ENCODE measurements around the gene KCNAB3.

Gene KCNAB3

DNA sequence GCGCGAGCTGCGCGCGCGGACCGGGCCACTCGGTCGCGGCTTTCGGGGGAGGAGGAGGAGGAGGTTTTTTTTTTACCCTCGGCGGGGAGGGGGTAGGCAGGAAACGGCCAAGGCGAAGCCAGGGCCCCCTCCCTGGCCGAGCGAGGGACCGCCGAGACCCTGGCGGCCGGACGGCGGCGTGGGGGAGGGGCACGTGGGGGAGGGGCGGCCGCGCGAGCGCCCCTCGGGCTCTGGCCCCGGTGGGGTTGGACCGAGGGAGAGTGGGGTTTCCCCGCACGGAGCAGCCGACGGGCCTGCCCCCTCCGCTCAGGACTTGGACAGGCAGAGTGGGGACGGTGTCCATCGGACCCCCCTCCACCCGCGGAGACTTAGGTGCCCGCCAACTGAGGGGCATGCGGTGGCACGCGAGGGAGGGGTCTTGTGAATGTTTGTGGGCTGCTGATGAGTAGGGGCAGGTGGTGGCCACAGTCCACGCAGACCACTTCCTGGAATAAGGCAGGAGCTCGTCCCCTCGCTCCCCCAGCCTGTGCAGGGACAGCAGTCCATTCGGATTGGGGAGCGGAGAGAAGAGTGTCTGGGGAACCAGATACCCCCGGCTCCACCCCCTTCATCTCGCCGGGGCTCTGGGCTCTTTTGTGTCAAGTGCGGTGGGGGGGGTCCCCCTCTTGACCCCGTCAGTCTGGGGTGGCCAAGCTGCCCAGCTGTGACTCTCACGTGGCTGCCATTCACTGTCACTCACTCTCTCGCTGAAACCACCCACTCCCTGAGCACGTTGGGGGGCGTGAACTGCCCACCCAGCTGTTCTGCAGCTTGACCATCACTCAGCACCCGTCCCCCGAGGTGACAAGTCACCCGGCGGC, 44.1 kb downstream of the KCNAB3 start:
- peaks cover 18% of the 10 kb centered on the region for H3K27me3 ChIP-seq (ENCODE audit: insufficient read depth, low read length)
- no peaks in the 10 kb centered on the region for H3K9me3 ChIP-seq (ENCODE audit: insufficient read depth, low read depth, low read length)
- H3K36me3 ChIP-seq (ENCODE audit: insufficient read depth, low read length) = peaks cover 7% of the 10 kb centered on the region; the same call in 1 of the 2 replicates
- peak overlapping the region; percentile 60 for H3K9ac ChIP-seq (ENCODE audit: low read depth, low read length)
- under 1% methylated on average over 64 of the region's 64 CpGs for WGBS
- peak overlapping the region; percentile 43; the same call in 1 of the 2 replicates for H3K27ac ChIP-seq (ENCODE audit: low read depth, low read length)
- peaks cover 40% of the 10 kb centered on the region for H3K4me1 ChIP-seq (ENCODE audit: insufficient read depth, low read length)
- H3K4me3 ChIP-seq (ENCODE audit: low read length) = peak overlapping the region; percentile 56

- H3K36me3 ChIP-seq (ENCODE audit: insufficient read depth, low read length) = peaks cover 9% of the 10 kb centered on the region; the same call in 1 of the 2 replicates
- 0 out of 2 replicates have a peak overlapping the region, but pooled peaks have one; percentile 60 for H3K9ac ChIP-seq (ENCODE audit: low read depth, low read length)
- H3K27ac ChIP-seq (ENCODE audit: low read depth, low read length) = no peak overlapping the region; the same call in 1 of the 2 replicates
- peaks cover 18% of the 10 kb centered on the region for H3K27me3 ChIP-seq (ENCODE audit: insufficient read depth, low read length)
- peaks cover 40% of the 10 kb centered on the region for H3K4me1 ChIP-seq (ENCODE audit: insufficient read depth, low read length)
- under 1% methylated on average over 61 of the region's 100 CpGs for WGBS
- H3K4me3 ChIP-seq (ENCODE audit: low read length) = peak overlapping the region; percentile 56
- no peaks in the 10 kb centered on the region for H3K9me3 ChIP-seq (ENCODE audit: insufficient read depth, low read depth, low read length)
Observed at GRCh38 chr17:7884581-7885366, 44.9 kb downstream of the KCNAB3 start.

GRCh38 chr17:7883781-7884386, 45.8 kb downstream of the KCNAB3 start:
- Histone ChIP-seq H3K9me3 (ENCODE audit: insufficient read depth, low read depth, low read length) (no peaks in the 10 kb centered on the region), H3K4me3 (ENCODE audit: low read length) (peak overlapping the region; percentile 35), H3K36me3 (ENCODE audit: insufficient read depth, low read length) (peaks cover 14% of the 10 kb centered on the region), H3K4me1 (ENCODE audit: insufficient read depth, low read length) (peaks cover 31% of the 10 kb centered on the region), H3K9ac (ENCODE audit: low read depth, low read length) (no peak overlapping the region), H3K27ac (ENCODE audit: low read depth, low read length) (no peak overlapping the region), H3K27me3 (ENCODE audit: insufficient read depth, low read length) (peaks cover 18% of the 10 kb centered on the region)
- WGBS = no CpG with 5 or more reads among the region's 3 CpGs

DNA sequence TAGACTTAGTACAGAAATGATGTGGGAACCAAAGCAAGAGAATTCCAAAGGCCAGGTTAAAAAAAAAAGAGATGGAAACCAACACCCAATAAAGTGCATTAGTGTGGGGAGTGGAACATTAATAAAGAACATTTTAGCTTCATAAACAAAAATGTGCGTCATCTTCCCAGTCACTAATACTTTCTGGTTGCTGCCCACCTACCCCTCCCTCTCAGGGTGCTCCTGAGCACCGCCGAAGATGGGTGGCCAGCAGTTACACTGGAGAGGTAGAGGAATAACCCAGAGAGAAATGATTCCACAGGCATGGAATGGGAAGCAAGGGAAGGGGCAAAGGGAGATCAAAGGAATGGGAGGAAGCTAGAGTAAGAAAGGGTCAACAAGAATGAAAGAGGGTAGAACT, 47.0 kb downstream of the KCNAB3 start:
- H3K4me3 ChIP-seq (ENCODE audit: low read length) = no peak overlapping the region
- H3K9ac ChIP-seq (ENCODE audit: low read depth, low read length) = no peak overlapping the region
- H3K27ac ChIP-seq (ENCODE audit: low read depth, low read length) = no peak overlapping the region
- no peaks in the 10 kb centered on the region for H3K9me3 ChIP-seq (ENCODE audit: insufficient read depth, low read depth, low read length)
- peaks cover 18% of the 10 kb centered on the region for H3K27me3 ChIP-seq (ENCODE audit: insufficient read depth, low read length)
- WGBS = 92% methylated on average over 3 of the region's 3 CpGs
- H3K4me1 ChIP-seq (ENCODE audit: insufficient read depth, low read length) = peaks cover 21% of the 10 kb centered on the region; the same call in 1 of the 2 replicates
- H3K36me3 ChIP-seq (ENCODE audit: insufficient read depth, low read length) = peaks cover 18% of the 10 kb centered on the region

DNA sequence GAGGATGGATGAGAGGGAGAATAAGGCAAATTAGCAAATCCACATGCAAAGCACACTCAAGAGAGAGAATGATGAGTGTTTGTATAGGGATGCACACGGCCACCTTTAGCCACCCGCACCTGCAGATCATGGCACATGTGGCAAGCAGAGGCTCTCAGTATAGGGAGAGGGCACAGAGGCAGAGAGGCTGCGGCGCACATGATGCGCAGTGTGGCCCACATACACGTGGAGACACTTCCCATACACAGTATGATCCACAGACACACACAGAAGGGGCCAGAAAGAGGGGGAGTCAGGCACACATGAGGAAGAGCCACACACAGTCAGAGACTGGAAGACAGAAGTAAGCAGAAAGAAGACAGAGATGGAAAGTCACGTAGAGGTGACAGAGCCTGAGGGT, 47.6 kb downstream of the KCNAB3 start:
- H3K27me3 ChIP-seq (ENCODE audit: insufficient read depth, low read length) = peaks cover 16% of the 10 kb centered on the region
- no peak overlapping the region for H3K9ac ChIP-seq (ENCODE audit: low read depth, low read length)
- H3K36me3 ChIP-seq (ENCODE audit: insufficient read depth, low read length) = peaks cover 22% of the 10 kb centered on the region
- no peak overlapping the region for H3K27ac ChIP-seq (ENCODE audit: low read depth, low read length)
- no peak overlapping the region for H3K4me3 ChIP-seq (ENCODE audit: low read length)
- 93% methylated on average over 7 of the region's 7 CpGs for WGBS
- H3K9me3 ChIP-seq (ENCODE audit: insufficient read depth, low read depth, low read length) = no peaks in the 10 kb centered on the region
- H3K4me1 ChIP-seq (ENCODE audit: insufficient read depth, low read length) = peaks cover 17% of the 10 kb centered on the region; the same call in 1 of the 2 replicates

- no peak overlapping the region for H3K4me3 ChIP-seq (ENCODE audit: low read length)
- H3K27ac ChIP-seq (ENCODE audit: low read depth, low read length) = no peak overlapping the region
- no peaks in the 10 kb centered on the region for H3K9me3 ChIP-seq (ENCODE audit: insufficient read depth, low read depth, low read length)
- peaks cover 14% of the 10 kb centered on the region; the same call in 1 of the 2 replicates for H3K4me1 ChIP-seq (ENCODE audit: insufficient read depth, low read length)
- H3K36me3 ChIP-seq (ENCODE audit: insufficient read depth, low read length) = peaks cover 22% of the 10 kb centered on the region
- H3K27me3 ChIP-seq (ENCODE audit: insufficient read depth, low read length) = peaks cover 10% of the 10 kb centered on the region
- no peak overlapping the region for H3K9ac ChIP-seq (ENCODE audit: low read depth, low read length)
- 89% methylated on average over 7 of the region's 7 CpGs for WGBS
Observed at GRCh38 chr17:7881276-7882054, 48.2 kb downstream of the KCNAB3 start.

DNA sequence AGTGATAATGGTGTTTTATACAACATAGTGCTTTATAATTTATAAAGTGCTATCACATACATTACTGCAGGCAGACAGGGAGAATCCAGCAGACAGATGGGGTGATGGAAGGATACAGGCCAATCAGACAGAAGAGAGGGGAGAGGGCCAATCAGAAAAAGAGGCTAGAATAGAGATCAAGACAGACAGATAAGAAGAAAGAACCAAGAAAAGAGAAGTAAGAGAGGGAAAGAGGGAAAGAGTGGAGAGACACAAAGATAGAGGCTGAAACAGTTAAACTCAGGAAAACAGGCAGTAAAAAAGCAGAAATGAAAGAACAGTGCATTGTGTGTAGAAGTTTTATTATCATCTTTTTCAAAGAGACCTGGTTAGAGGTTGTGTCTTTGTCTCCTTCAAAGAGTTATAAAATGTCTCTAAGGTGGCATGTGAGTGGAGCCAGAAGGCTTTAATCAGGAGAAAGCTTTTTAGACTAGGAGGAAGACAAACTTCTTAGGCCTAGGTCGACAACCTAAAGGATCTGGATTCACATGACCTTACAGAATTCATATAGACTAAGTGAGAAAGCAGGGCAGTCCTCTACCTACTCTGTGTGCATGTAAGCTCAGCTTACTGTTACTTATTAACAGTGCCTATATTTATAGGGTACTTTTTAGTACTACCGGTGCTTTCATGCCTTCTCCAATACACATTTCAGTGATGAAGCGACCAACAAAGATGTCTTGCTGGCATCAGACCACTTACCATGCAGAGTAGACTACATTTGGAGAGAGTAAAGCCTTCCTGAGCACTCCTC, 49.4 kb downstream of the KCNAB3 start:
- Histone ChIP-seq H3K36me3 (ENCODE audit: insufficient read depth, low read length) (peaks cover 22% of the 10 kb centered on the region), H3K4me1 (ENCODE audit: insufficient read depth, low read length) (peaks cover 14% of the 10 kb centered on the region; the same call in 1 of the 2 replicates), H3K4me3 (ENCODE audit: low read length) (no peak overlapping the region), H3K27me3 (ENCODE audit: insufficient read depth, low read length) (no peaks in the 10 kb centered on the region), H3K27ac (ENCODE audit: low read depth, low read length) (no peak overlapping the region), H3K9ac (ENCODE audit: low read depth, low read length) (no peak overlapping the region), H3K9me3 (ENCODE audit: insufficient read depth, low read depth, low read length) (no peaks in the 10 kb centered on the region)
- WGBS = 92% methylated on average over 3 of the region's 3 CpGs

GRCh38 chr17:7878234-7878633, 51.4 kb downstream of the KCNAB3 start:
- WGBS = 95% methylated on average over 7 of the region's 7 CpGs
- H3K9ac ChIP-seq (ENCODE audit: low read depth, low read length) = no peak overlapping the region
- H3K27ac ChIP-seq (ENCODE audit: low read depth, low read length) = no peak overlapping the region
- no peaks in the 10 kb centered on the region for H3K27me3 ChIP-seq (ENCODE audit: insufficient read depth, low read length)
- no peak overlapping the region for H3K4me3 ChIP-seq (ENCODE audit: low read length)
- peaks cover 22% of the 10 kb centered on the region for H3K36me3 ChIP-seq (ENCODE audit: insufficient read depth, low read length)
- H3K9me3 ChIP-seq (ENCODE audit: insufficient read depth, low read depth, low read length) = no peaks in the 10 kb centered on the region
- peaks cover 6% of the 10 kb centered on the region; the same call in 1 of the 2 replicates for H3K4me1 ChIP-seq (ENCODE audit: insufficient read depth, low read length)

GRCh38 chr17:7875804-7876370, 53.8 kb downstream of the KCNAB3 start:
- peaks cover 20% of the 10 kb centered on the region for H3K36me3 ChIP-seq (ENCODE audit: insufficient read depth, low read length)
- WGBS = 98% methylated on average over 1 of the region's 2 CpGs

More at GRCh38 chr17:7875804-7876370, 53.8 kb downstream of the KCNAB3 start:
- Histone ChIP-seq H3K27me3 (ENCODE audit: insufficient read depth, low read length) (no peaks in the 10 kb centered on the region), H3K9me3 (ENCODE audit: insufficient read depth, low read depth, low read length) (no peaks in the 10 kb centered on the region), H3K4me3 (ENCODE audit: low read length) (no peak overlapping the region), H3K9ac (ENCODE audit: low read depth, low read length) (no peak overlapping the region), H3K27ac (ENCODE audit: low read depth, low read length) (no peak overlapping the region), H3K4me1 (ENCODE audit: insufficient read depth, low read length) (no peaks in the 10 kb centered on the region)
